ENCODE results near the gene ACTRT2. TPM values are rescaled to one million over a fixed set of nuclear protein-coding genes. Genes with fewer than 3 reads are reported as not detected.

The ACTRT2 gene
- total RNA-seq, 4 donors from 2014 or later: not detected

- 89 to 90% methylated on average over 13 to 22 of the region's 24 CpGs for WGBS, 2 donors
- Histone ChIP-seq H3K4me3 (no peak overlapping the region), H3K27me3 (peaks cover 0 to 25% of the 10 kb centered on the region in 2 donors), H3K4me1 (peaks cover 0 to 3% (median 0%) of the 10 kb centered on the region in 4 donors), H3K9me3 (no peaks in the 10 kb centered on the region), H3K36me3 (no peaks in the 10 kb centered on the region), H3K27ac (no peak overlapping the region)
- no peak for DNase-seq (ENCODE audit: low spot score in 2 of 2)
- TF ChIP-seq CTCF (IDR thresholded peaks at IDR 0.05) (no peak), POLR2A (IDR thresholded peaks at IDR 0.05) (no peak), EP300 (IDR thresholded peaks at IDR 0.05) (no peak)
Measured at GRCh38 chr1:3019516-3020051, 1.7 kb upstream of the ACTRT2 start.

DNA sequence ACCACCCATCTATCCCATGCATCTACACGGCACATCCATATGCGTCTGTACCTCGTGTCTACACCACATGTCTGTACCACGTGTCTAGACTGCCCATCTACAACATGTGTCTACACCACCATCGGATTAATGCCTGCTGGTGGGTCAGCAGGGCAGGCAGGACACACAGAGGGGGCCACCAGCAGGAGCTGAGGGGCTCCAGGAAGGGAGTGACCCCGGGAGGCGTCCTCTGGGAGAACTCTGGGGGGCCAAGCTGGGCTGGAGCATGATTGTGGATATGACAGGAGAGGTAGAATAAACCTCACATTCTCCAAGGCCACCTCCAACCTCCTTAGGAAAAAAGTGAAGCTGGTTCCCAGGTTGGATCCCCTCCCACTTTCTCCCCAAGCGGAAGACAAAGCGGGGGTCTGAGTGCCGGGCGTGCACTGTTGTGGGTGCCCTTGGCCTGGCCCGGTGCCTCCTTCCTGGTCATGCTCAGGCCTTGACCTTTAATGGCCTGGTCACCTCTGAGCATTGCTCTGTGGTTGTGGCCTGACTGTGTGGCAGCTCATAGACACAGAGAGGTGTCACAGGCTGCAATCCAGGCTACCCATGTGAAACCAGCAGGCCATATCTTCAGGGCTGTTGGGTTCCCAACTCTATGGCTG, 881 bp upstream of the ACTRT2 start:
- peaks cover 0 to 3% (median 0%) of the 10 kb centered on the region in 4 donors for H3K4me1 ChIP-seq
- TF ChIP-seq EP300 (IDR thresholded peaks at IDR 0.05): no peak
- H3K4me3 ChIP-seq: no peak overlapping the region
- no peak overlapping the region for H3K27ac ChIP-seq
- no peak for DNase-seq (ENCODE audit: low spot score in 2 of 2)
- peaks cover 0 to 25% of the 10 kb centered on the region in 2 donors for H3K27me3 ChIP-seq
- no peaks in the 10 kb centered on the region for H3K36me3 ChIP-seq
- 89 to 94% methylated on average over 12 of the region's 12 CpGs for WGBS, 2 donors
- no peaks in the 10 kb centered on the region for H3K9me3 ChIP-seq

- H3K4me3 ChIP-seq: no peak overlapping the region
- peaks cover 0 to 3% (median 0%) of the 10 kb centered on the region in 4 donors for H3K4me1 ChIP-seq
- 90% methylated on average over 26 to 28 of the region's 28 CpGs for WGBS, 2 donors
- no peak for TF ChIP-seq POLR2A (IDR thresholded peaks at IDR 0.05)
- TF ChIP-seq EP300 (IDR thresholded peaks at IDR 0.05): no peak
- TF ChIP-seq CTCF (IDR thresholded peaks at IDR 0.05): no peak
- H3K27me3 ChIP-seq: peaks cover 0 to 15% of the 10 kb centered on the region in 2 donors
- no peak overlapping the region for H3K27ac ChIP-seq
- no peaks in the 10 kb centered on the region for H3K9me3 ChIP-seq
- no peaks in the 10 kb centered on the region for H3K36me3 ChIP-seq
- DNase-seq (ENCODE audit: low spot score in 2 of 2): no peak
Measured at GRCh38 chr1:3021801-3022401, 634 bp downstream of the ACTRT2 start.

DNA sequence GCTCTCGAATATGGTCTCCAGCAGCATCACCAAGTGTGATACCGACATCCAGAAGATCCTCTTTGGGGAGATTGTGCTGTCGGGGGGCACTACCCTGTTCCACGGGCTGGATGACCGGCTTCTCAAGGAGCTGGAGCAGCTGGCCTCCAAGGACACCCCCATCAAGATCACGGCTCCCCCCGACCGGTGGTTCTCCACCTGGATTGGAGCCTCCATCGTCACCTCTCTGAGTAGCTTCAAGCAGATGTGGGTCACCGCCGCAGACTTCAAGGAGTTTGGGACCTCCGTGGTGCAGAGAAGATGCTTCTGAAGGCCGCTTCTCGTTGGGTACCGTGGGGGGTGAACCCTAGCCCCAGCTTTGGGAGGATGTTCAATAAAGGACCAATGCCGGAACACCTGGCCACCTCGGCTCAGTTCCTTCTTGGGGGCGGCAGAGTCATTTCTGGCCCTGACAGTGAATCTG, 1.3 kb downstream of the ACTRT2 start:
- Histone ChIP-seq H3K4me1 (peaks cover 0 to 1% (median 0%) of the 10 kb centered on the region in 4 donors), H3K27me3 (peaks cover 0 to 11% of the 10 kb centered on the region in 2 donors), H3K27ac (no peak overlapping the region), H3K36me3 (no peaks in the 10 kb centered on the region), H3K9me3 (no peaks in the 10 kb centered on the region), H3K4me3 (no peak overlapping the region)
- no peak for TF ChIP-seq EP300 (IDR thresholded peaks at IDR 0.05)
- 90 to 96% methylated on average over 12 of the region's 18 CpGs for WGBS, 2 donors
- no peak for DNase-seq (ENCODE audit: low spot score in 2 of 2)

GRCh38 chr1:3022976-3023375, 1.7 kb downstream of the ACTRT2 start:
- peaks cover 0 to 11% of the 10 kb centered on the region in 2 donors for H3K27me3 ChIP-seq
- H3K9me3 ChIP-seq: no peaks in the 10 kb centered on the region
- H3K36me3 ChIP-seq: no peaks in the 10 kb centered on the region
- no peak for TF ChIP-seq POLR2A (IDR thresholded peaks at IDR 0.05)
- no peak for TF ChIP-seq CTCF (IDR thresholded peaks at IDR 0.05)
- no peak for TF ChIP-seq EP300 (IDR thresholded peaks at IDR 0.05)
- WGBS, 2 donors: 69 to 80% methylated on average over 14 of the region's 14 CpGs
- no peak overlapping the region for H3K4me3 ChIP-seq
- no peak for DNase-seq (ENCODE audit: low spot score in 2 of 2)
- no peaks in the 10 kb centered on the region for H3K4me1 ChIP-seq
- H3K27ac ChIP-seq: no peak overlapping the region

DNA sequence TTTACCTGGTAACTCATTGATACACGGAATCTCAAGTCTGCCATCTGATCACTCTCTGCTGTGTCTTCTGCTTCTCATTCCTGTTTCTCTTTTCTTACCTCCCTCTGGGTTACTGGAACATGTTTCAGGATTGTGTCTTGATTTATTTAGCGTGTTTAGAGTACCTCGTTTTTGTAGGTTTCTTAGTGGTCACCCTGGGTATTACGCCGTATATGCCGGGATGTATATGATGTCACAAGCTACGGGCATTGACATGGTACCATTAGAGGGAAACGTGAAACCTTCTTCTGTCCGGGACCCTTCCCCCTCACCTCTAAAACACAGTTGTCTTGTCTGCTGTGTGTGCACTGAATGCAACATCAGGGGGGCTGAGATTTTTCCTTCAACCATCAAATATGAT, 2.8 kb downstream of the ACTRT2 start:
- no peak overlapping the region for H3K4me3 ChIP-seq
- DNase-seq (ENCODE audit: low spot score in 2 of 2): no peak
- H3K4me1 ChIP-seq: no peaks in the 10 kb centered on the region
- 76 to 80% methylated on average over 9 of the region's 9 CpGs for WGBS, 2 donors
- no peak overlapping the region for H3K27ac ChIP-seq
- H3K27me3 ChIP-seq: peaks cover 0 to 17% of the 10 kb centered on the region in 2 donors
- no peaks in the 10 kb centered on the region for H3K9me3 ChIP-seq
- no peak for TF ChIP-seq POLR2A (IDR thresholded peaks at IDR 0.05)
- no peak for TF ChIP-seq CTCF (IDR thresholded peaks at IDR 0.05)
- TF ChIP-seq EP300 (IDR thresholded peaks at IDR 0.05): no peak
- no peaks in the 10 kb centered on the region for H3K36me3 ChIP-seq
